Gastrocnemius medialis (tissue), 4 donors: ENCODE measurements around the gene CYP20A1. TPM values are rescaled to one million over a fixed set of nuclear protein-coding genes. Genes with fewer than 3 reads are reported as not detected.

ENCODE experiments used
- ATAC-seq, 2 donors: fragments of 150-250 bp; one replicate each; pipeline ENCODE4 v1.9.1; 2016
- DNase-seq, 2 donors: peaks; one replicate each; pipeline ENCODE4 v3.0.0-alpha.2; 2019
- H3K27ac ChIP-seq, 4 donors: fragments of 200-600 bp; sonication (generic); 1 replicate in 1 of 4; 2 replicates in 3 of 4; pipeline ENCODE4 v1.5.1; 2016 to 2018; ENCODE audit warnings: mild to moderate bottlenecking in 2 of 4, moderate library complexity in 1 of 4
- H3K27me3 ChIP-seq, 3 donors: fragments of 200-600 bp; sonication (generic) in 2 of 3; 1 replicate in 1 of 3; 2 replicates in 2 of 3; pipeline versions ENCODE4 v1.5.1 to v1.6.0; 2016 to 2019; ENCODE audit warnings: mild to moderate bottlenecking in 1 of 3, moderate library complexity in 1 of 3
- H3K36me3 ChIP-seq, 2 donors: fragments of 200-600 bp; sonication (generic) in 1 of 2; one replicate each; pipeline ENCODE4 v1.5.1; 2017 to 2018
- H3K4me1 ChIP-seq, 2 donors: fragments of 200-600 bp; sonication (generic) in 1 of 2; one replicate each; pipeline ENCODE4 v1.5.1; 2016 to 2017; ENCODE audit warnings: mild to moderate bottlenecking in 2 of 2
- H3K4me3 ChIP-seq, 4 donors: fragments of 200-600 bp; sonication (generic) in 3 of 4; 1 replicate in 1 of 4; 2 replicates in 3 of 4; pipeline ENCODE4 v1.5.1; 2016 to 2019; ENCODE audit warnings: mild to moderate bottlenecking in 2 of 4
- H3K9me3 ChIP-seq, 3 donors: fragments of 200-600 bp; sonication (generic) in 2 of 3; 1 replicate in 1 of 3; 2 replicates in 2 of 3; pipeline ENCODE4 v1.5.1; 2016 to 2019
- CTCF ChIP-seq, 5 experiments: fragments of 450-650 bp in 3 of 5; fragments of 200-600 bp in 2 of 5; sonication (generic) in 2 of 5; IDR thresholded peaks in 4 of 5; conservative IDR thresholded peaks in 1 of 5; 1 replicate in 4 of 5; 2 replicates in 1 of 5; pipeline ENCODE4 v1.5.1; 2016 to 2019; ENCODE audit warnings: antibody characterized with exemption in 5 of 5, mild to moderate bottlenecking in 3 of 5, moderate library complexity in 3 of 5
- POLR2A ChIP-seq, 2 donors: fragments of 450-650 bp; IDR thresholded peaks; one replicate each; pipeline ENCODE4 v1.6.1; 2017; ENCODE audit warnings: antibody characterized with exemption in 2 of 2, mild to moderate bottlenecking in 2 of 2, moderate library complexity in 2 of 2
- in situ Hi-C, 4 donors: fragments of 200-750 bp; cut with MboI; loops; one replicate each; pipeline versions ENCODE4 v1.15.0 to v1.8.0; 2017; ENCODE audit warnings: low sequenced_read_pairs in 4 of 4
- intact Hi-C: fragments of 100-400 bp; cut with DNase I; formaldehyde crosslinking; loops from one replicate; pipeline ENCODE4 v1.15.1; 2023; ENCODE audit warnings: low total_unique reads
- total RNA-seq, 4 donors: library from RNA; depleted of rRNA; stranded (reverse); fragments of >200 nt; gene quantifications; one replicate each; pipeline versions ENCODE4 v1.1.0 to v1.2.3, GENCODE V29; 2016

Gene CYP20A1
- total RNA-seq, 4 donors from 2014 or later, result 12.4 to 24.4 (median 17.7) TPM

GRCh38 chr2:203352604-203353255 lies 113.9 kb downstream of the CYP20A1 start:
- in situ Hi-C loops, result no loop called here
- intact Hi-C loops, result no loop called here

GRCh38 chr2:203354966-203355365 lies 116.1 kb downstream of the CYP20A1 start:
- in situ Hi-C loops, result no loop called here
- ATAC-seq, result no peak

More at GRCh38 chr2:203352604-203353255, 113.9 kb downstream of the CYP20A1 start:
- TF ChIP-seq POLR2A (IDR thresholded peaks at IDR 0.05), result no peak
- no peak for TF ChIP-seq CTCF (IDR thresholded peaks at IDR 0.05 in 4 of 5, conservative IDR thresholded peaks at IDR 0.05 in 1 of 5)
- no peaks in the 10 kb centered on the region for H3K27me3 ChIP-seq
- H3K36me3 ChIP-seq, result no peaks in the 10 kb centered on the region
- H3K27ac ChIP-seq, result no peak overlapping the region
- no peaks in the 10 kb centered on the region for H3K4me1 ChIP-seq
- H3K9me3 ChIP-seq, result no peaks in the 10 kb centered on the region
- H3K4me3 ChIP-seq, result no peak overlapping the region
- no peak for ATAC-seq
- DNase-seq, result no peak

More at GRCh38 chr2:203354966-203355365, 116.1 kb downstream of the CYP20A1 start:
- H3K9me3 ChIP-seq, result no peaks in the 10 kb centered on the region
- no peak for DNase-seq
- intact Hi-C loops, result no loop called here
- H3K27ac ChIP-seq, result no peak overlapping the region
- H3K36me3 ChIP-seq, result no peaks in the 10 kb centered on the region
- H3K4me3 ChIP-seq, result no peak overlapping the region
- no peak for TF ChIP-seq POLR2A (IDR thresholded peaks at IDR 0.05)
- no peak for TF ChIP-seq CTCF (IDR thresholded peaks at IDR 0.05 in 4 of 5, conservative IDR thresholded peaks at IDR 0.05 in 1 of 5)
- H3K27me3 ChIP-seq, result no peaks in the 10 kb centered on the region
- no peaks in the 10 kb centered on the region for H3K4me1 ChIP-seq

Other genes starting within 250 kb of the CYP20A1 start
- gene NBEAL1, start 224.1 kb upstream of the CYP20A1 start, total RNA-seq, result 10 to 100 TPM in 3 of 4 donors, 1 to 10 TPM in 1; 9.8 to 21.9 (median 11.3) TPM
- 10 to 100 TPM in 2 of 4 donors, 1 to 10 TPM in 2; 6.2 to 17.0 (median 12.9) TPM for gene ABI2, start 89.4 kb downstream of the CYP20A1 start, total RNA-seq